Measurements from ENCODE around the gene B4GALNT3. TPM values are rescaled to one million over a fixed set of nuclear protein-coding genes. Genes with fewer than 3 reads are reported as not detected.

Gene B4GALNT3
- total and polyA plus RNA-seq, 2 of the 13 experiments (the other 11 are each of a cell fraction or from before 2014, with no cell fraction given): 3.2 to 4.4 TPM

GRCh38 chr12:570435-570920 is 110.7 kb downstream of the B4GALNT3 start (continued):
- TF ChIP-seq AHDC1 (CRISPR knock-in tag; IDR thresholded peaks at IDR 0.05; ENCODE audit: borderline replicate concordance) (no peak; the same call in 1 of the 2 replicates), KLF9 (CRISPR knock-in tag; IDR thresholded peaks at IDR 0.05; ENCODE audit: low read depth) (no peak), ZC3H13 (CRISPR knock-in tag; IDR thresholded peaks at IDR 0.05) (peak; percentile 43), TMF1 (CRISPR knock-in tag; IDR thresholded peaks at IDR 0.05; ENCODE audit: low read depth) (peak; percentile 47; the same call in 1 of the 2 replicates), HOMEZ (CRISPR knock-in tag; IDR thresholded peaks at IDR 0.05; ENCODE audit: low read depth) (peak; percentile 56; the same call in 1 of the 2 replicates), HNF4G (IDR thresholded peaks at IDR 0.05; ENCODE audit: borderline replicate concordance, low read depth, low read length) (0 out of 2 replicates have a peak, but pooled peaks have one; percentile 39), HNF4G (CRISPR knock-in tag; IDR thresholded peaks at IDR 0.05; ENCODE audit: borderline replicate concordance, low read depth) (no peak), ZNF124 (CRISPR knock-in tag; IDR thresholded peaks at IDR 0.05) (peak; percentile 57; the same call in 1 of the 2 replicates), BRD4 (CRISPR knock-in tag; IDR thresholded peaks at IDR 0.05) (no peak), SYNCRIP (IDR thresholded peaks at IDR 0.05; ENCODE audit: insufficient read depth, low read depth, low read length) (no peak), ZMYM3 (CRISPR knock-in tag; IDR thresholded peaks at IDR 0.05) (peak; percentile 86), ZNF207 (IDR thresholded peaks at IDR 0.05; ENCODE audit: borderline replicate concordance) (no peak), ETV6 (CRISPR knock-in tag; conservative IDR thresholded peaks at IDR 0.05) (peak; percentile 68; the same call in 1 of the 2 replicates), SNAPC2 (CRISPR knock-in tag; IDR thresholded peaks at IDR 0.05) (peak; percentile 65; the same call in 1 of the 2 replicates), ZNF639 (CRISPR knock-in tag; conservative IDR thresholded peaks at IDR 0.05) (peak; percentile 68; the same call in 1 of the 2 replicates), POGZ (CRISPR knock-in tag; IDR thresholded peaks at IDR 0.05) (peak; percentile 12; the same call in 1 of the 2 replicates), TBP (CRISPR knock-in tag; IDR thresholded peaks at IDR 0.05) (no peak), ZNF557 (CRISPR knock-in tag; IDR thresholded peaks at IDR 0.05) (no peak), ZNF260 (CRISPR knock-in tag; IDR thresholded peaks at IDR 0.05; ENCODE audit: borderline replicate concordance, low read depth) (no peak), ZBTB2 (CRISPR knock-in tag; IDR thresholded peaks at IDR 0.05; ENCODE audit: low read depth) (0 out of 2 replicates have a peak, but pooled peaks have one; percentile 27), ZNF589 (CRISPR knock-in tag; conservative IDR thresholded peaks at IDR 0.05) (no peak)
